ENCODE measurements around the gene FBXO40.

FBXO40 gene

DNA sequence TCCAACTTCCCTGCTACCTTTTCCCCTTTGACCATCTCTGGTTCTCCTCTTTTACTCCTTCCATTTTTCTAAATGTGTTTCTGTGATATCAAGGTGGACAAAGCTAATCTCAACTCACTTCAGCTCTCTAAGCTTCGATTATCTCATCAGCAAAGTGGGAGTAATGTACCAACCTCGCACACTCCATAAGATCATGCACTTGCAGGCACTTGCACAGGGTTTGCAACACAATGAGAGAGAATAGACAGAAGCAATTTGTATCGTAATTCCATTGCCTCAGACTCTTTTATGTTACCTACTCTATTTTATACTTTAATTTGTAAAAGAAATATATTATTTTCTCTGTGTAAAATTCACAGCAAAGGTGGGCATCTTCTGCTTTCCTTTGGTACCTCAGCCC lies 40.4 kb upstream of the FBXO40 start:
- TF ChIP-seq TAF1 (IDR thresholded peaks at IDR 0.05; ENCODE audit: borderline replicate concordance, insufficient read depth, low read length) (no peak), POLR2AphosphoS5 (IDR thresholded peaks at IDR 0.05; ENCODE audit: low read depth, low read length) (no peak), FOXP2 (optimal IDR thresholded peaks at IDR 0.05; ENCODE audit: borderline replicate concordance, extremely low read depth, extremely low read length, insufficient read depth) (no peak), SIN3A (IDR thresholded peaks at IDR 0.05; ENCODE audit: borderline replicate concordance, insufficient read depth, low read length) (no peak)
- TF ChIP-seq, protein P1, sequence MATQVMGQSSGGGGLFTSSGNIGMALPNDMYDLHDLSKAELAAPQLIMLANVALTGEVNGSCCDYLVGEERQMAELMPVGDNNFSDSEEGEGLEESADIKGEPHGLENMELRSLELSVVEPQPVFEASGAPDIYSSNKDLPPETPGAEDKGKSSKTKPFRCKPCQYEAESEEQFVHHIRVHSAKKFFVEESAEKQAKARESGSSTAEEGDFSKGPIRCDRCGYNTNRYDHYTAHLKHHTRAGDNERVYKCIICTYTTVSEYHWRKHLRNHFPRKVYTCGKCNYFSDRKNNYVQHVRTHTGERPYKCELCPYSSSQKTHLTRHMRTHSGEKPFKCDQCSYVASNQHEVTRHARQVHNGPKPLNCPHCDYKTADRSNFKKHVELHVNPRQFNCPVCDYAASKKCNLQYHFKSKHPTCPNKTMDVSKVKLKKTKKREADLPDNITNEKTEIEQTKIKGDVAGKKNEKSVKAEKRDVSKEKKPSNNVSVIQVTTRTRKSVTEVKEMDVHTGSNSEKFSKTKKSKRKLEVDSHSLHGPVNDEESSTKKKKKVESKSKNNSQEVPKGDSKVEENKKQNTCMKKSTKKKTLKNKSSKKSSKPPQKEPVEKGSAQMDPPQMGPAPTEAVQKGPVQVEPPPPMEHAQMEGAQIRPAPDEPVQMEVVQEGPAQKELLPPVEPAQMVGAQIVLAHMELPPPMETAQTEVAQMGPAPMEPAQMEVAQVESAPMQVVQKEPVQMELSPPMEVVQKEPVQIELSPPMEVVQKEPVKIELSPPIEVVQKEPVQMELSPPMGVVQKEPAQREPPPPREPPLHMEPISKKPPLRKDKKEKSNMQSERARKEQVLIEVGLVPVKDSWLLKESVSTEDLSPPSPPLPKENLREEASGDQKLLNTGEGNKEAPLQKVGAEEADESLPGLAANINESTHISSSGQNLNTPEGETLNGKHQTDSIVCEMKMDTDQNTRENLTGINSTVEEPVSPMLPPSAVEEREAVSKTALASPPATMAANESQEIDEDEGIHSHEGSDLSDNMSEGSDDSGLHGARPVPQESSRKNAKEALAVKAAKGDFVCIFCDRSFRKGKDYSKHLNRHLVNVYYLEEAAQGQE (IDR thresholded peaks at IDR 0.05; ENCODE audit: insufficient read depth in 1 of 2, low read depth in 2 of 2, low read length in 2 of 2) = no peak

DNA sequence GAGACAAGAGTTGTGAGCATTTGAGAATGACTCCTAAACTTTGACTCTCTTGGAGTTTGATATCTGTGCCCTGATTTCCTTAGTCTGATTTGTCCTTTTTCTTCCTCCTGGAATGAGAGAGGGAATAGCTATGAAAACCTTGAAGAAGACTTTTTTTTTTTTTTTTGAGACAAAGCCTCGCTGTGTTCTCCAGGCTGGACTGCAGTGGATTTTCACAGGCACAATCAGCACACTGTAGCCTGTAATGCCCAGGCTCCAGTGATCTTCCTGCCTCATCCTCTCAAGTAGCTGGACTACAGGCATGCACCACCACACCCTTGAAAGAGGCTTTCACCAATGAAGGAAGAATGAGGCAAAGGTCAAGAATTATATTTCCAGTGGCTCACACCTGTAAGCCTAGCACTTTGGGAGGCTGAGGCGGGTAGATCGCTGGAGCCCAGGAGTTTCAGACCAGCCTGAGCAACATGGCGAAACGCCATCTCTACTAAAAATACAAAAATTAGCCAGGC lies 35.7 kb upstream of the FBXO40 start:
- no peak for TF ChIP-seq FOXP2 (optimal IDR thresholded peaks at IDR 0.05; ENCODE audit: borderline replicate concordance, extremely low read depth, extremely low read length, insufficient read depth)
- TF ChIP-seq TAF1 (IDR thresholded peaks at IDR 0.05; ENCODE audit: borderline replicate concordance, insufficient read depth, low read length) = no peak
- no peak for TF ChIP-seq SIN3A (IDR thresholded peaks at IDR 0.05; ENCODE audit: borderline replicate concordance, insufficient read depth, low read length)
- TF ChIP-seq, protein P1 (IDR thresholded peaks at IDR 0.05; ENCODE audit: insufficient read depth in 1 of 2, low read depth in 2 of 2, low read length in 2 of 2) = no peak
- TF ChIP-seq POLR2AphosphoS5 (IDR thresholded peaks at IDR 0.05; ENCODE audit: low read depth, low read length) = no peak

DNA sequence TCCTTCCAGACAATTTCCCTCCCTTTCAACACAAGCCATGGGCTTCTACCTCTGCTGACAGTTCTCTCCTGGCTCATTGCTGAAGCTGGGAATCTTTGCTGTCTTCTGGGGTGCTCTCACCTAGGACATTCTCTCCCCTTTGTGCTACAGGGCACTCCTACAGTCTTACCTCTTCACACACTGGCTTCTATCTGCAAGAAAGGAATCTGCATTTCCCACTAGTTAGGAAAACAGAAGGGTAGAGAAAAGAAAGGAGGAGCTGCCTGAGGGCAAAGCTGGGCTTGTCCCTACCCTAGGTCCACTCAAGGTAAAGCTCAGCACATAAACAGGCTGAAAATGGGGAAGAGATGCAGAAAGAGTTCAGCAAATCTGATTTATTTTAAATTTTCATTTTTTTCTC lies 31.0 kb upstream of the FBXO40 start:
- no peak for TF ChIP-seq TAF1 (IDR thresholded peaks at IDR 0.05; ENCODE audit: borderline replicate concordance, insufficient read depth, low read length)

DNA sequence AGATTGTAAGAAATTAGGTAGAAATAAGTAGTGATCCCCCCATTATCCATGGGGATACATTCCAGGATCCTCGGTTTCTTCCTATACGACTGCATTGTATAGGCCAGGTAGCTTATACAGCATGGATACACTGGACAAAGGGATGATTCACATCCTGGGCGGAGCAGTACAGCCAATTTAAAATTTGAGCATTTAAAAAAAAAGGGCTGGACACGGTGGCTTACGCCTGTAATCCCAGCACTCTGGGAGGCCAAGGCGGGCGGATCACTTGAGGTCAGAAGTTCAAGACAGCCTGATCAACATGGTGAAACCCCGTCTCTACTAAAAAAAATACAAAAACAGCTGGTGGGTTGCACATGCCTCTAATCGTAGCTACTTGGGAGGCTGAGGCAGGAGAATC lies 26.4 kb upstream of the FBXO40 start:
- TF ChIP-seq FOXP2 (optimal IDR thresholded peaks at IDR 0.05; ENCODE audit: borderline replicate concordance, extremely low read depth, extremely low read length, insufficient read depth) = no peak
- TF ChIP-seq POLR2AphosphoS5 (IDR thresholded peaks at IDR 0.05; ENCODE audit: low read depth, low read length) = no peak
- no peak for TF ChIP-seq TAF1 (IDR thresholded peaks at IDR 0.05; ENCODE audit: borderline replicate concordance, insufficient read depth, low read length)
- TF ChIP-seq, protein P1 (IDR thresholded peaks at IDR 0.05; ENCODE audit: insufficient read depth in 1 of 2, low read depth in 2 of 2, low read length in 2 of 2) = no peak
- TF ChIP-seq SIN3A (IDR thresholded peaks at IDR 0.05; ENCODE audit: borderline replicate concordance, insufficient read depth, low read length) = no peak

- TF ChIP-seq, protein P1 (IDR thresholded peaks at IDR 0.05; ENCODE audit: insufficient read depth in 1 of 2, low read depth in 2 of 2, low read length in 2 of 2) = no peak
- TF ChIP-seq SIN3A (IDR thresholded peaks at IDR 0.05; ENCODE audit: borderline replicate concordance, insufficient read depth, low read length) = no peak
- TF ChIP-seq POLR2AphosphoS5 (IDR thresholded peaks at IDR 0.05; ENCODE audit: low read depth, low read length) = no peak
- TF ChIP-seq TAF1 (IDR thresholded peaks at IDR 0.05; ENCODE audit: borderline replicate concordance, insufficient read depth, low read length) = no peak
- no peak for TF ChIP-seq FOXP2 (optimal IDR thresholded peaks at IDR 0.05; ENCODE audit: borderline replicate concordance, extremely low read depth, extremely low read length, insufficient read depth)
These were observed 25.5 kb upstream of the FBXO40 start, which contains the start of gene ARGFX for GRCh38 chr3:121567649-121568048. Gene ARGFX, plus strand, starts transcription at chr3:121567949. Its CDS starts 2,765 bp downstream, at chr3:121570714.
